Measurements from ENCODE around the gene C10orf90. TPM values are rescaled to one million over a fixed set of nuclear protein-coding genes. Genes with fewer than 3 reads are reported as not detected.

The C10orf90 gene
- polyA plus RNA-seq, 3 donors, result not detected

DNA sequence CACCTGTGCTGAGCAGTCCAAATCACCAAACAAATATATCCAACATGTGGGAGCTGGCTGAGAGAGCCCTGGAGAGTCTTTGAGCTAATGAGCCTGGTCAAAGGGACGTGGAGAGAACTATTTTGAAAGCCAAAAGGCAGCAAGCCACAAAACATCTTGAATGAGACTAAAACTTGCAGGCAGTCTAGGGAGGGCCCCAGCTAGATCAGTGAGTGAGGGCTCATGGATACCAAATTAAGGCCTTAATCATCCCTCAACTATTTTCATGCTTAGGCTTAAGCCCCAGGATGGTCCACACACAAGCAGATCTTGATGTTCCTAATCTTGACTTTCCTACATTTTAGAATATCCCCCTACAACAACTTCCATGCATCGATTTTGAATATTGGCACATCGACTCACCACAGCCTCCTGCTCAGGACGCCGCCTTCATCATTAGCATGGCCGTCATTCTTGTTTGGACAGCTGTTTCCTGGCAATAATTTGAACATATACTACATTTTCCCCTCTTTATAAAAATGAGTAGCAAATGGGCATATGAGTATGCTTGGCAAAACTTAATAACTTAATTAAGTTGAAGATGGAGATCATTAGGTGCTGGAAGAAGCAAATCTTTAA is 195.3 kb downstream of the C10orf90 start:
- Mint-ChIP-seq H3K36me3 (no peaks in the 10 kb centered on the region), H3K4me3 (no peak overlapping the region), H3K4me1 (no peaks in the 10 kb centered on the region), H3K27ac (no peak overlapping the region), H3K9me3 (peaks cover 0 to 3% (median 0%) of the 10 kb centered on the region in 7 donors), H3K27me3 (ENCODE audit: low read depth in 3 of 3) (peaks cover 3 to 5% (median 3%) of the 10 kb centered on the region in 3 donors)
- Histone ChIP-seq H3K79me2 (ENCODE audit: insufficient read depth, low read length) (no peaks in the 10 kb centered on the region), H3K9me3 (replicated peaks in 1 of 2; ENCODE audit: control insufficient read depth in 1 of 2, insufficient read depth in 1 of 2, low read length in 2 of 2) (no peaks in the 10 kb centered on the region), H3K4me1 (ENCODE audit: control insufficient read depth in 1 of 2, insufficient read depth in 2 of 2, low read length in 2 of 2) (no peaks in the 10 kb centered on the region), H3K9ac (ENCODE audit: insufficient read depth, low read length, poor library complexity, severe bottlenecking) (no peak overlapping the region), H3K27ac (ENCODE audit: low read depth in 1 of 2, low read length in 2 of 2) (no peak overlapping the region), H3K36me3 (replicated peaks in 1 of 2; ENCODE audit: control insufficient read depth in 1 of 2, insufficient read depth in 2 of 2, low read length in 2 of 2) (no peaks in the 10 kb centered on the region), H3K4me3 (replicated peaks in 1 of 3; ENCODE audit: low read depth in 2 of 3, low read length in 3 of 3) (no peak overlapping the region), H3K4me2 (replicated peaks; ENCODE audit: extremely low read depth, low read length, poor library complexity, severe bottlenecking) (no peak overlapping the region), H4K20me1 (ENCODE audit: insufficient read depth, low read length) (no peaks in the 10 kb centered on the region), H3K27me3 (ENCODE audit: control insufficient read depth in 2 of 2, insufficient read depth in 2 of 2, low read length in 2 of 2) (no peaks in the 10 kb centered on the region), H2AFZ (ENCODE audit: insufficient read depth, low read depth, low read length, poor library complexity, severe bottlenecking) (no peak overlapping the region)
- TF ChIP-seq CTCF (IDR thresholded peaks at IDR 0.05), result no peak
- DNase-seq, result no peak
- intact Hi-C loops (cut with micrococcal nuclease), result no loop called here
- WGBS (ENCODE audit: insufficient coverage), result 74% methylated on average over 3 of the region's 6 CpGs

- no peak for DNase-seq
- Histone ChIP-seq H3K4me3 (replicated peaks in 1 of 3; ENCODE audit: low read depth in 2 of 3, low read length in 3 of 3) (no peak overlapping the region), H3K27me3 (ENCODE audit: control insufficient read depth in 2 of 2, insufficient read depth in 2 of 2, low read length in 2 of 2) (no peaks in the 10 kb centered on the region), H3K27ac (ENCODE audit: low read depth in 1 of 2, low read length in 2 of 2) (no peak overlapping the region), H4K20me1 (ENCODE audit: insufficient read depth, low read length) (no peaks in the 10 kb centered on the region), H3K36me3 (replicated peaks in 1 of 2; ENCODE audit: control insufficient read depth in 1 of 2, insufficient read depth in 2 of 2, low read length in 2 of 2) (no peaks in the 10 kb centered on the region), H3K9ac (ENCODE audit: insufficient read depth, low read length, poor library complexity, severe bottlenecking) (no peak overlapping the region), H3K9me3 (replicated peaks in 1 of 2; ENCODE audit: control insufficient read depth in 1 of 2, insufficient read depth in 1 of 2, low read length in 2 of 2) (no peaks in the 10 kb centered on the region), H2AFZ (ENCODE audit: insufficient read depth, low read depth, low read length, poor library complexity, severe bottlenecking) (no peak overlapping the region), H3K4me2 (replicated peaks; ENCODE audit: extremely low read depth, low read length, poor library complexity, severe bottlenecking) (no peak overlapping the region), H3K79me2 (ENCODE audit: insufficient read depth, low read length) (no peaks in the 10 kb centered on the region), H3K4me1 (ENCODE audit: control insufficient read depth in 1 of 2, insufficient read depth in 2 of 2, low read length in 2 of 2) (no peaks in the 10 kb centered on the region)
- Mint-ChIP-seq H3K27ac (no peak overlapping the region), H3K4me1 (no peaks in the 10 kb centered on the region), H3K36me3 (no peaks in the 10 kb centered on the region), H3K27me3 (ENCODE audit: low read depth in 3 of 3) (peaks cover 3 to 5% (median 3%) of the 10 kb centered on the region in 3 donors), H3K9me3 (peaks cover 0 to 3% (median 0%) of the 10 kb centered on the region in 7 donors), H3K4me3 (no peak overlapping the region)
- TF ChIP-seq CTCF (IDR thresholded peaks at IDR 0.05), result no peak
- intact Hi-C loops (cut with micrococcal nuclease), result no loop called here
- WGBS (ENCODE audit: insufficient coverage), result 93% methylated on average over 2 of the region's 6 CpGs
These were observed 196.5 kb downstream of the C10orf90 start for GRCh38 chr10:126474031-126474430.
